Measurements from ENCODE around the gene MRPL12.
A peak's percentile ranks its signal among the peaks of the same experiment; 100 is the strongest.

Gene MRPL12

DNA sequence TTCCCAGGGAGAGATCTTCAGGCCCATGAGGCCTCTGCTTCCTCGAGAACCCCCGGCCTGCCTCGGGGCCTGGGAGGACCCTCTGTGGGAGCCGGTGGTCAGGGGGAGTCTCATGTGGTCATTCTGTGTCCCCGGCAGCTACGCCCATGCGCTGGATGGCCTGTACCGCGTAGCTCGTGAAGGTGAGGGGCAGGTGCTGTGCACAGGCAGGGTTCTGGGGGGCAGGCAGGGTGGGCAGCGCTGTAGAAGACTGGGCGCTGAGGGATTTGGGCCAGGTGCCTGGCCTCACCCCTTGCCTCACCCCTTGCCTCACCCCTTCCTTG lies 13.5 kb downstream of the MRPL12 start:
- no peak overlapping the region for H3K4me3 ChIP-seq (replicated peaks; ENCODE audit: low read depth, low read length)
- TF ChIP-seq, protein P1, sequence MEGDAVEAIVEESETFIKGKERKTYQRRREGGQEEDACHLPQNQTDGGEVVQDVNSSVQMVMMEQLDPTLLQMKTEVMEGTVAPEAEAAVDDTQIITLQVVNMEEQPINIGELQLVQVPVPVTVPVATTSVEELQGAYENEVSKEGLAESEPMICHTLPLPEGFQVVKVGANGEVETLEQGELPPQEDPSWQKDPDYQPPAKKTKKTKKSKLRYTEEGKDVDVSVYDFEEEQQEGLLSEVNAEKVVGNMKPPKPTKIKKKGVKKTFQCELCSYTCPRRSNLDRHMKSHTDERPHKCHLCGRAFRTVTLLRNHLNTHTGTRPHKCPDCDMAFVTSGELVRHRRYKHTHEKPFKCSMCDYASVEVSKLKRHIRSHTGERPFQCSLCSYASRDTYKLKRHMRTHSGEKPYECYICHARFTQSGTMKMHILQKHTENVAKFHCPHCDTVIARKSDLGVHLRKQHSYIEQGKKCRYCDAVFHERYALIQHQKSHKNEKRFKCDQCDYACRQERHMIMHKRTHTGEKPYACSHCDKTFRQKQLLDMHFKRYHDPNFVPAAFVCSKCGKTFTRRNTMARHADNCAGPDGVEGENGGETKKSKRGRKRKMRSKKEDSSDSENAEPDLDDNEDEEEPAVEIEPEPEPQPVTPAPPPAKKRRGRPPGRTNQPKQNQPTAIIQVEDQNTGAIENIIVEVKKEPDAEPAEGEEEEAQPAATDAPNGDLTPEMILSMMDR (IDR thresholded peaks at IDR 0.05; ENCODE audit: low read length, missing control alignments), result no peak
- no peak for DNase-seq (ENCODE audit: low read depth)

DNA sequence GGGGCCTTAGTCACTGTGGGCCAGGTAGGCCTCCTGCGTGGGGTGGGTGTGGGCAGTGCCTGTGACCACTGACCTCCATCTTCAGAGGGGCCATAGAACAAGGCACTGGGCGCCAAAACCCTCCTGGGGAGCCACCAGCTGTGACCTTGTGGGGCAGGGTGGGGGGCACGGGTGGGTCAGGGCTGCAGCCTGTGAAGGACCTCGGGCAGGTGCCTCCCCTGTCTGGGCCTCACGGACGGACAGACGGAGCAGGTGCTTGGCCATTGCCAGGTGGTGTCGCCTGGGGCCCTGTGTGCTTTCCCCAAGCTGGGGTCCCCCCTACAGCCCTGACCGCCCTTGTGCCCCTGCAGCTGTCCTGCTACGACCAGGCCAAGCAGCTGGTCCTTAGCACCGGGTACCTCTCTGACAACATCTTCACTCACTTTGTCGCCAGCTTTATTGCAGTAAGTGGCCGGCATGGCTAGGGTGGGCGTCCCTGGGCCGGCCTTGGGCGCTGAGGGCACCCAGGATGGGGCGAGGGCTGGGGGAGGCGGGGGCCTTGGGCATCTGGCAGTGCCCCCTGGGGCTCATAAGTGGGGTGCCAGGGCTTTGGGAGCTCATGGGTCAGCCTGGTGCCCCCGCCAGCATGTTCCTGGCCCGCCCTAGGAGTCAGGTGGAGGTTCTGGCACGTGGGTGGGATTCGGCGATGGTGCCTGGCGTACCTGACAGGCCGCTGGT lies 14.0 kb downstream of the MRPL12 start:
- H3K4me3 ChIP-seq (replicated peaks; ENCODE audit: low read depth, low read length), result no peak overlapping the region
- TF ChIP-seq, protein P1 (IDR thresholded peaks at IDR 0.05; ENCODE audit: low read length, missing control alignments), result no peak
- no peak for DNase-seq (ENCODE audit: low read depth)

DNA sequence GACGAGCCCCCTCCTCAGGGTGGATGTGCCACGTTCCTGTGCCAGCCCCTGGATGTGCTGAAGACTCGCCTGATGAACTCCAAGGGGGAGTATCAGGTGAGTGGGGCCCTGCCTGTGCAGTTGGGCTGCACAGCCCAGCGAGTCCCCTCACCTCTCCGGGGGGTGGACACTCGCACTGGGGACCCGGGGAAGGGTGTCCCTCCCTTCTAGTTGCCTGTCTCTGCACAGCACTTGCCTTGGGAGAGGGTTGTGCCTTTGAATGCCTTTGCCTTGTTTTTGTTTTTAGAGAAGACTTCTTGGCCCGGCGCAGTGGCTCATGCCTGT lies 14.6 kb downstream of the MRPL12 start:
- DNase-seq (ENCODE audit: low read depth), result no peak
- TF ChIP-seq, protein P1 (IDR thresholded peaks at IDR 0.05; ENCODE audit: low read length, missing control alignments), result no peak
- no peak overlapping the region for H3K4me3 ChIP-seq (replicated peaks; ENCODE audit: low read depth, low read length)

DNA sequence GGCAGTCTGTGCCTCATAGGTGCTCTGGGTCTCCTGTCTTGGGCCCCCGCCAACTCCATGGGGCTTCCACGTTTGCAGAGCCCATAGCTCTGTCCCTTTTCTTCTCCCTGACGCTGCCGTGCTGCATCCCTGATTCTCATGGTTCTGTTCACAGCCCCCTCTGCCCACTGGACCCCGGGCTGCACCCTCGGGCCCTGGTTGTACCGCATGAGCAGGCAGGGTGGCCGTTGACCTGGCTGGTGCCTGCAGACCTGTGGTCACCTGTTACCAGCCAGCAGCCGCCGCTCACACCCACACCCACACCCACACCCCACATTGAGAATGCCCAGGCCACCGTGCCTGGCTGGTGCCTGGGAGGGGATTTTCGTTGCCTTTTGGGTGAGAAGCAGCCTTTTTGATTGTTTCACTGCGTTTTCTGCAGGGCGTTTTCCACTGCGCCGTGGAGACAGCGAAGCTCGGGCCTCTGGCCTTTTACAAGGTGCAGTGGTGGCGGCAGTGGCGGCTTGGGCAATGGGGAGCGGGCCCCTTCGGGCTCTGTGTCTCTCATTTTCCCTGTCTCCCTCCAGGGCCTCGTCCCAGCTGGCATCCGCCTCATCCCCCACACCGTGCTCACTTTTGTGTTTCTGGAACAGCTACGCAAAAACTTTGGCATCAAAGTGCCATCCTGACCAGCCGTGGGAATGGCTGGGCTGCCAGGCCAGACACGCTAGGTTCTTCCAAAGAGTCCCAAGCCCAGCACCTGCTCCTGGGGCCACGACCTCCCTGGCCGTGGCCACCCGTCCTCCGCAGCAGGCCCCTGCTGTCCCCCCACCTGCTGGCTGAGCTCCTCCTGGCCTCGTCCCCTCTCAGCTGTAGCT lies 16.5 kb downstream of the MRPL12 start:
- H3K4me3 ChIP-seq (replicated peaks; ENCODE audit: low read depth, low read length), result no peak overlapping the region
- TF ChIP-seq, protein P1 (IDR thresholded peaks at IDR 0.05; ENCODE audit: low read length, missing control alignments), result no peak
- no peak for DNase-seq (ENCODE audit: low read depth)

DNA sequence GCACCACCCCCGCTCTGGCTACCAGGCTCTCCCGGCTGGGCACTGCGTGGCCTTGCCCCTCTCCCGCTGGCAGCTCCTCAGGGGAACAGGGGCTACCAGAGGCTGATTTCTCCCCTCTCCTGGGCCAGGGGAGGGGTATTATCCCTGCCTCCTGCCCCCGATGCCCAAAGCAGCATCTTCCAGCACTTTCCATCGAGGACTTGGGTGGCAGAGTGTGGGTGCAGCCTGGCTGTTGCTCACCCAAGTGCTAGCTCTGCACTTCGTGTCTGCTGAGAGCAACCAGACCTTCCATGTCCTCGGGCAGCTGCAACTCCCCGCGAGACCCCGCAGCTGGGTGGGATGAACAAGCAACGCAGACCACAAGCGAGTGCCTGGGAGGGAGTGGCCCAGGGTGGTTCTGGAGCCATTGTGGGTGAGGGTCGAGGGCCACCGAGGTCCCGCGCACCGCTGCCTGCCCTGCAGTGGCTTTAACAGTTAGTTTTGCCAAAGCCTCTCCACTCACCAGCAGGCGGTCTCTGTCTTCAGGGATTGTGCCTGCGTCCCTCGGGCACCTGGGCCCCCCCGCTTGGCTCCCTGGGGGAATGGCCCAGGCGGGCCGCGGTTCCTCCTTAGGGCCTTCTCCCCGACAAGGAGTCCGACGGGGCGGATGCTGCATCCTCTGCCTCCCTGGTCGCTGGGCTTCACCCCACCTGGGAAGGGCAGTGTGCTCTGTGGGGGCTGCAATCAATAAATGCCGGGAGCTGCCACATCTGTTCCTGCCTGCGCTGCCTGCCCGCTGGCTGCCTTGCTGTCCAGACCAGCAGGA lies 17.3 kb downstream of the MRPL12 start:
- TF ChIP-seq, protein P1 (IDR thresholded peaks at IDR 0.05; ENCODE audit: low read length, missing control alignments), result no peak
- no peak for DNase-seq (ENCODE audit: low read depth)
- H3K4me3 ChIP-seq (replicated peaks; ENCODE audit: low read depth, low read length), result no peak overlapping the region

DNA sequence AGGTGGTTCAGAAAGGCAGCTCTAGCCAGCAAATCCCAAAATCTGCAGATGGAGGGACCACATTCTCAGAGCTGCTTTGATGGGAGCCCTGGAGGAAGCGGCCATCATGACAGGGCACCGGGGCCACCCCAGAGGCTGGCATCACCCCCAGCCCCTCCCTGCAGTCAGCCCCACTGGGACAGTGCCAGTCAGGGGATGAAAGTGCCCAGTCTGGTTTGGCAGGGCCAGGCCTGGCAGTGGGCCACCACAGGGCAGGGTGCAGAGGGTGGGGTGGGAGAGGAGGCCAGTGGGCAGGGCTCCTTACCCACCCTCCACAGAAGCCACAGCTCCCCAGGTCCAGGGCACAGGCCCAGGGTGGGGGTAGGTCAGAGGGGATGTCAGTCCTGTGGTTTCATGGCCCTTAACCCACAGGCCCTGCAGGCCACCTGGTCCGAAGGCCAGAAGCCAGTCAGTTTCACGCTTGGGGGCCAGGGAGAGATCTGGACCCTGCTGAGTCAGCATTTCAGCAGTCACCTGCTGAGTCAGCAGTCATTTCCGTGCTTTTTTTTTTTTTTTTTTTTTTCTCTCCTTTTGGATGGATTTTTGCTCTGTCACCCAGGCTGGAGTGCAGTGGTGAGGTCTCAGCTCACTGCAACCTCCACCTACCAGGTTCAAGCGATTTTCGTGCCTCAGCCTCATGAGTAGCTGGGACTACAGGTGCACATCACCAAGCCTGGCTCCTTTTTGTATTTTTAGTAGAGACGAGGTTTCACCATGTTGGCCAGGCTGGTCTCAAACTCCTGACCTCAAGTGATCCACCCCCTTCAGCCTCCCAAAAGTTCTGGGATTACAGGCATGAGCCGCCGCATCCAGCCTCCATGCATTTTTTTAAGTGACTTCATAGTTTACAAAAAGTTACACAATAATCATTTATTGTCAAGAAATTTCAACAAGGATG lies 19.3 kb downstream of the MRPL12 start:
- H3K4me3 ChIP-seq (replicated peaks; ENCODE audit: low read depth, low read length), result no peak overlapping the region
- TF ChIP-seq, protein P1 (IDR thresholded peaks at IDR 0.05; ENCODE audit: low read length, missing control alignments), result no peak
- peak; percentile 14 for DNase-seq (ENCODE audit: low read depth)
